ENCODE results near the gene SH3GL2.
A peak's percentile ranks its signal among the peaks of the same experiment; 100 is the strongest.

SH3GL2 gene

DNA sequence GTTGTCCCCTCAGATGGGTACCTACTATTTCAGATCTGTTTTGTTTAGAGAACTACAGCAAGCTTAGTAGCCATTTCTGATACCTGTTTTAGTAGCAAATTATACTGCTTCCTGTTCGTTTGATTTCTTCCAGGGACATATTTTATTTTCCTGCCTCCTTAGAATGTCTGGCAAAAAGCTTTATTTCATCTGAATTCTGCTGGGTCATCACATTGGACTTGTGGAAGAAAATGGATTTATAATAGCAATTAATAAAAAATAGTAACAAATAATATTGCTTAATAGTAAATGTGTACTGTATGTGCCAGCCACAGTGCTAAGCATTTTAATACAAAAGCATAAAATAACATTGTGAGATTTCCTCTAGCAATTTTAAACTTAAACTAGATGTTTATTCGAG lies 79.4 kb downstream of the SH3GL2 start:
- DNase-seq (ENCODE audit: low spot score) = no peak

GRCh38 chr9:17660158-17660557 lies 81.3 kb downstream of the SH3GL2 start:
- no peak for DNase-seq (ENCODE audit: low spot score)

DNA sequence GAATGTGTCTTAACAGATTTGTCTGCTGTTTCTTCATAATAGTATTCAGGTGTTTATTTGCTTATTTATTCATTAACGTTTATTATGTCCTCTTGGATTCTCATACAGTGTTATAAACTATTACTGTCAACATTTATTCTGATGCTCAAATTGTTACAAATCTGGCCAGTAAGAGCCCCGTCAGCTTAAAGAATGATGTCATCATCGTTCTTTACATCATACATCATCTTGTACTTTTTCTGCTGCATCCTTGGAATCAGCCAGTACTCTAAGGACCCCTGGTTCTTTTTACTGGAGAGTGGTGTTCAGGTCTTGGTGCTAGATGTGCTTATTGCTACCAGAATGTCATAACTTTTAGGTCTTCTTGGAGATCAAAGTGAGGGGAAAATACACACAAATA lies 86.6 kb downstream of the SH3GL2 start:
- no peak for DNase-seq (ENCODE audit: low spot score)

DNA sequence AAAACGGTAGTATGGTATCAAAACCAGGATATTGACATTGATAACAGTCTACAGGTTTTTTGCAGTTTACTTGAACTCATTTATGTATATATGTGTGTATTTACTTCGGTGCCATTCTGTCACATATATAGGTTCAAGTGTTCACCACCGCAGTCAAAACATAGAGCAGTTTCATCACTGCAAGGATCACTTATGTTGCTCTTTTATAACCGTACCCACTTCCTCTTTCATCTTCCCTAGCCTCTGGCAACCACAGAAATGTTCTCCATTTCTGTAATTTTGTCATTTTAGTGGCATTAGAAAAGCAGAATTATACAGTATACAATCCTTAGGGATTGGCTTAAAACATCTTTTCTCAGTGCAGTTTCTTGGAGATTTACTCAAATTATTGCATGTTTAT lies 90.3 kb downstream of the SH3GL2 start:
- DNase-seq (ENCODE audit: low spot score) = no peak

DNA sequence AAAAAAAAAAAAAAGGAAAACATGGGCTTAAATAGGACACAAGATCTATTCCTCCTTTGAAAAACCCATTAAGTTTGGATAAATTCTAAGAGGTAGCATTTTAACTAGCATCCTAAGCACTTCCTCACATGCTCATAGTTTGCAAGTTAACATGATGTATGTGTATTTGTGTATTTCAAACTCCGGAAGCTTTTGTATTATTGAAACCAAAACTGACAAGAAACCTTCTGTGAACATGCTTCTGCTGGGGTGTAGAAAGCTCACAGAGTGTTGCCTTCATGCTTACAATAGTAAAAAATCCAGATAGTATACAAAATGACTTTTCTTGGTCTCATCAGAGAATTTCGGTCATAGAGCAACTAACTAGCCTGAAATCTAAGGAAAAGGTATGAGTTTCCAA lies 103.8 kb downstream of the SH3GL2 start:
- DNase-seq (ENCODE audit: low spot score) = no peak

- no peak for DNase-seq (ENCODE audit: low spot score)
Measured at GRCh38 chr9:17688834-17689233, 110.0 kb downstream of the SH3GL2 start.

GRCh38 chr9:17694336-17694735 lies 115.5 kb downstream of the SH3GL2 start:
- no peak for DNase-seq (ENCODE audit: low spot score)

GRCh38 chr9:17695482-17695881 lies 116.6 kb downstream of the SH3GL2 start:
- DNase-seq (ENCODE audit: low spot score) = no peak

DNA sequence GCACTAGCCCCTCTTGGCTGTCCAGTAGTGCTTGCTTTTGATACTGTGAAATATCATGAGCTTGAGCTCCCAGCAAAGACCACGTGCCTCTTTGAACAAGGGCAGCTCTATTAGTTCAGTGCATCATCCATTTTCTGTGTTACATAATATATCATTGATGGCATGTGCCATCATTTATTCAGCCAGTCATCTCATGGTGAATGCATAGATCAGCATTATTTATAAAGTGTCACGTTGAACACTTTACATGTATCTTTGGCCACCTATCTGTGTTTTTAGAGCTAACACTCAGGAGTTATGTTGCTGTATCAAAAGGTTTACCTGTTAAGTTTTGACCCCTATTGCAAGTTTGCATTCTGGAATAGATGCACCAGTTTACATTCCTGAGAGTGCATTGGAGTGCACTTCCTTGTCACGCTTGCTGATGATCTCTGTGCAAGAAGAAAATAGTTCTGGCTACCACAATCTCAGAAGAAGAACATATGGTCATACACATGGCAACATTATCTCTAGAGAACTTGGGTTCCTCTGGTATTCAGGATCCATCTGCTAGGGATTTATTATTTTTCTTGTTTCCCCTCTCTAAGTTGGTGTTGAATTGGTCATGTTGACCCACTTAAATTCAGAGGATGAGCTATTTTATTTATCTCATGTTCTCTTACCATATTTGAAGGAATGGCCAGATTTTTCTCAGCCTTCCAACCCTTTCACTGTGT lies 120.9 kb downstream of the SH3GL2 start:
- no peak for DNase-seq (ENCODE audit: low spot score)

DNA sequence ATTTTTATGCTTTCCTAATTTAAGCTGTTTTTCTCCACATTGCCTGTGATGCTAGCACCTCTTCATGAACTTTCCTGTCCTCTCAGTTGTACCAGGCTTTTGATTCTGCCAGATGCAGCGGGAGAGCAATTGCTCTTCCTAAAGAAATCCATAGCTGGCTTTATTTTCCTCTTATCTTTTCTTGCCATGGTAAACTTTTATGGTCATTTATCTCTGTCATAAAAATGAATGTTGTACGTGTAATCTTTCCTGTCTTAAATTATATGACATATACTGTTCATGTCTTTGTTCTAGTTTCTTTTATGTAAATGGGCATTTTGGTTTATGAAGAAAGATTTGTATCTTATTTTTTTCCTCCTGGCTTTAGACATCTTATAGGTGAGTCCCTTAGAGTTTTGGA lies 127.5 kb downstream of the SH3GL2 start:
- DNase-seq (ENCODE audit: low spot score) = no peak

GRCh38 chr9:17719053-17719452 lies 140.2 kb downstream of the SH3GL2 start:
- DNase-seq (ENCODE audit: low spot score) = no peak

DNA sequence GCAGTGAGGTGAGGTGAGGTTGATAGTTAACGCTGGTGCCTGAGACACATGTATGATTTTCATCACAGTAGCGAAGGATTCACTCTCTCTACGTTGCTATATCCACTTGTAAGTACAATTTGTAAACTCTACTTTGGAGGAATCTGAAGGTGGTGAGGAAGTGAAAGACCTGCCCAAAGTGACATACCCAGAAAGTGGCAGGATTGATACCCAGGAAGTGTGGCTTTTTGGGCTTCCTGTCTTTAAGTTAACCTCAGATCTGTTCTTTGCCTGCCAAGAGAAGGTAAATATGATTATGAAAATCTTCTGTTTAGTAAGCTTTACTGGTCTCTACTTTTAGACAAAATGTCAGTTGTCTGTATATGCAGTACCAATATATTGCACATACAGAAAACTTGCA lies 143.1 kb downstream of the SH3GL2 start:
- DNase-seq (ENCODE audit: low spot score) = no peak

GRCh38 chr9:17723656-17724055 lies 144.8 kb downstream of the SH3GL2 start:
- no peak for DNase-seq (ENCODE audit: low spot score)

GRCh38 chr9:17725399-17726010 lies 146.6 kb downstream of the SH3GL2 start:
- no peak for DNase-seq (ENCODE audit: low spot score)

DNA sequence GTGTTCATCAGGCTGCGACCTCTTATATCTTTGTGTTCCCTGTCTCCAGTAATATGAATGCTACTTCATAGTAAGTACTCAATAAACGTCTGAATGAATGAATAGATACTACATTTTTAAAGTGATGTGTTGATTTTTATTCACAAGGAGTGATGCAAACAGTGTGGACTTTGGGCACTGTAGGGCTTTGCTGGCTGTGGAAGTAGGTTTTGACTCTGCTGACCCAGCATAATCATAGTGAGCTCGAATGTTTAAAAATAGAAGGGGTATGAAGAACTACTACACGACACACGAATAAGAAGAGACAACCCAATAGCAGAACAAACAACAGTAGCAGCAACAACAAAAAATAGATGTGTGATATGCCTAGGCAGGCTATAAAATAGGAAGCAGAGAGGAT lies 147.4 kb downstream of the SH3GL2 start:
- no peak for DNase-seq (ENCODE audit: low spot score)

- DNase-seq (ENCODE audit: low spot score) = no peak
Measured at GRCh38 chr9:17730899-17731298, 152.0 kb downstream of the SH3GL2 start.

DNA sequence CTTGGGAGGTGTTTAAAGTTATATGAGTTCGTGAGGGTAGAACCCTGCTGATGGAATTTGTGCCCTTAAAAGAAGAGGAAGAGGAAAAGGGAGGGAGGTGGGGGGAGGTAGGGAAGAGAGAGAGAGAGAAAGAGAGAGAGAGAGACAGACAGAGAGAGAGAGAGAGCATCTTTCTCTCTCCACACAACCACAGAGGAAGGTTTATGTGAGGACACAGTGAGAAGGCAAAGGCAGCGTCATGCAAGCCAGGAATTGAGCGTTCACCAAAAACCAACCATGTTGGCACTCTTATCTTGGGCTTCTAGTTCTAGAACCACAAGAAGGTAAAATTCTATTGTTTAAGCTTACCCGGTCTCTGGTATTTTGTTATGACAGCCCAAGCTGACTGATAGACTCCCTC lies 152.4 kb downstream of the SH3GL2 start:
- DNase-seq (ENCODE audit: low spot score) = no peak

DNA sequence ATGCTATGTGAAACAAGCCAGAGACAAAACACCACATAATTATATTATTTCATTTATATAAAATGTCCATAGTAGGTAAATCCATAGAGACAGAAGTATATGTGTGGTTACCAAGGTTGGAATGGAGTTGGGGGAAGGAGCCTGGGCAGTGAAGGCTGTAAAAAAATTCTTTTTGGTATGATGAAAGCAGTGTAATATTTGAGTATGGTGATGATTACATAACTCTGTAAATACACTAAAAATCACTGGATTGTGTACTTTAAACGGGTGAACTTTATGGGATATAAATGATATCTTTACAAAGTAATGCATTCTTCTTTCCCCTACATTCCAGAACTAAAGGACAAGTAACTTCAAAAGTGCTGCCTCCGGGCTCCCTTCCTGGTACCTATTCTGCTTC lies 155.8 kb downstream of the SH3GL2 start:
- no peak for DNase-seq (ENCODE audit: low spot score)

DNA sequence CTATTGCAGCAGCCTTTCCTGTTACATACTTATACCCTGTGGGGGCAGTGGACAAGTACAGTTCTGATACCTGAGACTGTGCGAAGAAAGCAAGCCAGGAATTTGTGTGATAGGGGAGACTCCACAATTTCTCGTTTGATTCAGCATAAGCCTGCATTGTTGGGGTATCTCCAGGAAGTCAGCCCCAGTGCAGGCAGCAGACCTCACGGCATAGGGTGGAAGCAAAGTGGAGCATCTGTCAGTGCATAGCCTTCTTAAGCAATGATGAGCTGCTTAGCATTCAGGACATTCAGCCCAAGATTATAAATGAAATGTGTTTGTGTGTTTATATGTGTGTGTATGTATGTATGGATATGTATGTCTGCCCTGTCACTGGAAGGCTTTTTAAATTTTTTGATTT lies 157.0 kb downstream of the SH3GL2 start:
- no peak for DNase-seq (ENCODE audit: low spot score)

DNA sequence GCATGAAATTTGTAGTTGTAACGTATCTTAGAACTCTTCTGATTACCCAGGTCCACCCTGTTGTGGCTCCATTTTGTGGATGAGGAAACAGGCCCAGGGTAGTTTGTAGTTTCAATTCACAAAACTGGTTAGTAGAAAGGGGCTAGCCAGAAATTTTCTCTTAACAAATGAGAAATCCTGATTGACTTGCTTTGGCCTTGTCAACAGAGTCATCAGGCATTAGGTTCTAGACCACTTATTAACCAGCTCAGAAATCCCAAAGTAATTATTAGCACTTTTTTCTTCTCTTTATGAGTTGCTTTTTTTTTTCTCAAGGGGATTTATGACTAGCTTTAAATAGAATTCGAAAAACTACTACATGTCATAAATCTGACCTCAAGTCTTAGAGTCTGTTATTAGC lies 160.2 kb downstream of the SH3GL2 start:
- DNase-seq (ENCODE audit: low spot score) = no peak

- DNase-seq (ENCODE audit: low spot score) = no peak
Measured at GRCh38 chr9:17739736-17740135, 160.9 kb downstream of the SH3GL2 start.

GRCh38 chr9:17742067-17742466 lies 163.2 kb downstream of the SH3GL2 start:
- DNase-seq (ENCODE audit: low spot score) = no peak

GRCh38 chr9:17744786-17745185 lies 165.9 kb downstream of the SH3GL2 start:
- peak; percentile 23 for DNase-seq (ENCODE audit: low spot score)

DNA sequence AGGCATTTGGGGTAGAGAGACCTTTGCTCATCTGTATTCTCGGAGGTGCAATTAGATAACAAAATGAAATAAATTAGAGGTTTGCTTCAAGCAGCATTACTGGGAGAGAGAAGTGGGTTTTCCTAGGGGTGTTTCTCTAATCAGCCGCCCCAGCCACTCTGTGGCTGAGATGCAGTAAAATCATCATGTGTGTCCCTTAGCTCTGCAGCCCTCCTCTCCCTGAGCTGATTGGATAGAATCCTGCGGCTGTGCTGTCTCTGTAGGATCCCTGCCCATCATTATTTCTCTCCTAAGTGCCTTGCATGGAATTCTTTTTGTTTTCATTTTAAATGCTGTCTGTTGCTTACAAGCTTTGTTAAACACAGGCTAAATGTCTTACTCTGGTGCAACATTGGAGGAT lies 171.4 kb downstream of the SH3GL2 start:
- DNase-seq (ENCODE audit: low spot score) = no peak
